ENCODE results near the gene LCTL. TPM values are rescaled to one million over a fixed set of nuclear protein-coding genes. Genes with fewer than 3 reads are reported as not detected.
"Not testable (repeated sequence)": the region's sequence is repeated elsewhere in the genome, so short reads cannot be mapped to it uniquely, and the experiment has no call there.

Gene LCTL
- total RNA-seq, 1 donor from 2014 or later = 0.16 TPM

GRCh38 chr15:66591322-66591862 lies 25.6 kb upstream of the LCTL start:
- no peak for DNase-seq

GRCh38 chr15:66590435-66590834 lies 24.6 kb upstream of the LCTL start:
- no peak for DNase-seq

- DNase-seq = not testable (repeated sequence)
Measured at GRCh38 chr15:66589429-66589828, 23.6 kb upstream of the LCTL start.

GRCh38 chr15:66588971-66589370 lies 23.2 kb upstream of the LCTL start:
- no peak for DNase-seq

GRCh38 chr15:66588537-66588936 lies 22.7 kb upstream of the LCTL start:
- no peak for DNase-seq

GRCh38 chr15:66587749-66588148 lies 22.0 kb upstream of the LCTL start:
- no peak for DNase-seq

GRCh38 chr15:66587020-66587419 lies 21.2 kb upstream of the LCTL start:
- DNase-seq = no peak

GRCh38 chr15:66586155-66586976 lies 20.6 kb upstream of the LCTL start:
- no peak for DNase-seq

- no peak for DNase-seq
Measured at GRCh38 chr15:66581972-66582537, 16.3 kb upstream of the LCTL start.

- DNase-seq = no peak
Measured at GRCh38 chr15:66580643-66581042, 14.8 kb upstream of the LCTL start.

- DNase-seq = no peak
Measured at GRCh38 chr15:66578286-66578875, 12.6 kb upstream of the LCTL start.

- DNase-seq = no peak
Measured at GRCh38 chr15:66574596-66574950, 8.8 kb upstream of the LCTL start.

GRCh38 chr15:66573719-66574595 lies 8.2 kb upstream of the LCTL start:
- no peak for DNase-seq

- no peak for DNase-seq
Measured at GRCh38 chr15:66573348-66573718, 7.5 kb upstream of the LCTL start.

- DNase-seq = no peak
Measured at GRCh38 chr15:66572146-66572545, 6.3 kb upstream of the LCTL start.

- DNase-seq = no peak
Measured at GRCh38 chr15:66570842-66571478, 5.2 kb upstream of the LCTL start.

- no peak for DNase-seq
Measured at GRCh38 chr15:66570327-66570726, 4.5 kb upstream of the LCTL start.

- DNase-seq = no peak
Measured at GRCh38 chr15:66569461-66570137, 3.8 kb upstream of the LCTL start.

GRCh38 chr15:66567897-66568296 lies 2.1 kb upstream of the LCTL start:
- no peak for DNase-seq

GRCh38 chr15:66566963-66567531 lies 1.2 kb upstream of the LCTL start:
- no peak for DNase-seq

GRCh38 chr15:66565141-66565641 lies 607 bp downstream of the LCTL start:
- no peak for DNase-seq
